Medulla oblongata (tissue), 1 donor: ENCODE measurements around the gene EMID1.
"Not testable (repeated sequence)": the region's sequence is repeated elsewhere in the genome, so short reads cannot be mapped to it uniquely, and the experiment has no call there.

Experiments used
- DNase-seq: peaks from one replicate; pipeline ENCODE4 v3.0.0-alpha.2; 2015; ENCODE audit errors: extremely low spot score

Gene EMID1

DNA sequence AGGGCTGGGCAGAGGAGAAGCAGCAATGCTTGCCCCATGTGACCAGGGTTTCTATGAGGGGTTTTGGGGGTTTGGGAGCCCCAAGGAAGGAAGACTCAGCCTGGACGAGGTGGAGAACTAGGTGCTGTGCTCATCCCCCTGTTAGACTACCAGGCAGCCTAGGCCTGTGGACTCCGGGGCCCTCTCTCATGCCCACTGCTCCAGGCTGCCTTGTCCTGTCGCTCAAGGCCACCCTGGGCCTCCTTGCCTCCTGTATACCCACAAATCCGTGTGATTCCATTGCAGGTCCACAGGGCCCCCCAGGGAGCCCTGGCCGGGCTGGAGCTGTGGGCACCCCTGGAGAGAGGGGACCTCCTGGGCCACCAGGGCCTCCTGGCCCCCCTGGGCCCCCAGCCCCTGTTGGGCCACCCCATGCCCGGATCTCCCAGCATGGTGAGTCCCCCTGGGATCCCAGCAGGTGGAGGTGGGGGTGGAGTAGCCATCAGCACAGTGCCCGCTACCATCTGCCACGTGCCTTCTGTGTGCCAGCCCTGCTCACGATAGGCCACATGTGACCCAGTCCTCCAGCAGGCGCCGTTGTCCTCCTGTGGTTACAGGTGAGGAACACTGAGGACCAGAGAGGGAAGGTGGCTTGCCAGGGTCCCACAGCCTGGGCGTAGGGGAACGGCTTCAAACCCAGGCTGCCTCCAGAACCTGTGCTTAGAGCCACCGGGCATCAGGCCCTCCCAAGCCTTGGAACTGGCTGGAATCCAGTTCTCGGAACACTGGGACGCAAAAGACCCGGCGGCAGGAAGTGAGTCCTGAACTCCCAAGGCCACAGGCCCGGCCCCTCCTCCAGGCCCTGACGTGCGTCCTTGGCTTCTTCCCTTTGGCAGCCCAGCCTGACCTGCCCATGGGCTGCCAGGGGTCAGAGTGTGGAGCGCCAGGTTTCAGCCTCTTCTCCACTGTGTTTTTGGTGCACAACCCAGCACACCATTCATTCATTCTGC lies 26.6 kb downstream of the EMID1 start:
- DNase-seq = no peak

DNA sequence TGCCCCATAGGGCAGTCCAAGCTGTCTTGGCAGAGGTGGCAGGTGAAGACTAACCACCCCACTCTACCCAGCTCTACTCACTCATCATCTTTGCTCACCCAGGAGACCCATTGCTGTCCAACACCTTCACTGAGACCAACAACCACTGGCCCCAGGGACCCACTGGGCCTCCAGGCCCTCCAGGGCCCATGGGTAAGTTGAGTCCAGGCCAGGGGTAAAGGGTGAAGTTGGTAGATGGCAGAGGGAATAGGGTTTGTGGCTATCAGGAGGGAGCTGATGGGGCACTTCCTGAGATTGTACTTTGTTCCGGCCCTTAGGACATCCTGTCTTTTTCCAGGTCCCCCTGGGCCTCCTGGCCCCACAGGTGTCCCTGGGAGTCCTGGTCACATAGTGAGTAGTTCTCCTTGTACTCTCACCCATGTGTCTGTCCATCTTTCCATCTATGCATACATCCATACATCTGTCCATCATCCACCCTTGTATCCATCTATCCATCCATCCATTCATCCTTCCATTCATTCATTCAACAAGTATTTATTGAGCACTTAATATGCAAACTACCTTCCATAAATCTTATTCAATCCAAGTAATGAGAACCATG lies 27.7 kb downstream of the EMID1 start:
- no peak for DNase-seq

DNA sequence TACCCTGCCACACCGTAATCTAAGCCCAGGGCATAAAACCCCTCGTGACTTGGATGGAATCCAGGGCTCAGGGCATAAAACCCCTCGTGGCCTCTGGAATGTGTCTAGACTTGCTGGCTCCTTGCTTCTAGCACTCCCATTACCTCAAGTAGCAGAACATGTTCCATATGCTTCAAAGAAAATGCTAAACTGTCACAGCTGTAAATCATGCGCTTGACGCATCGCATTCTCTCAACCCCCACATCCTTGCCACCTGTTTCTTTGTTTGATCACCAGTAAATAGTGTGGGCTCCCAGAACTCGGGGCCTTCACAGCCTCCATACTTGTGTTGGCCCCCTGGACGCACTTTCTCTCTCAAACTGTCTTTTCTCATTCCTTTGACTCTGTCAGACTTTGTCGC lies 34.8 kb downstream of the EMID1 start:
- not testable (repeated sequence) for DNase-seq

DNA sequence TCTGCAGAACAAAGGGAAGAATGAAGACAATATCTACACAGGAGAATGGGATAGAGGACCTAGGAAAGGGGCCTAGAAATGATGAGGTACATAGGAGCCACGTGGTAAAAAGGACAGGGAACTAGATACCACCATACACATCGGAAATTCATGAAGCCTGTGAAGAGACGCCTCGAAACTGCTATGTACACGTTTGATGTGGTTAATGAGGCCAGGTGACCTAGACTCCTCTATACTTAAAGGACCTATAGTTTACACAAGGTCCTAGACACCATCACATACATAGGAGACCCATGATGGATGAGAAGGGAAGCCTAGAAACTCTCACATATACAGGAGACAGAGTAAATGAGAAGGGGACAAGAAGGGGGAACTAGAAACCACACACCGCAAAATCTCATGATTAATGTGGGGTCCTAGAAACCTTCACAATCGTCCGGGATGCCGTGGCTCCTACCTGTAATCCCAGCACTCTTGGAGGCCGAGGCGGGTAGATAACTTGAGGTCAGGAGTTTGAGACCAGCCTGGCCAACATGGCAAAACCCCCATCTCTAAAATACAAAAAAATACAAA lies 38.3 kb downstream of the EMID1 start:
- no peak for DNase-seq

DNA sequence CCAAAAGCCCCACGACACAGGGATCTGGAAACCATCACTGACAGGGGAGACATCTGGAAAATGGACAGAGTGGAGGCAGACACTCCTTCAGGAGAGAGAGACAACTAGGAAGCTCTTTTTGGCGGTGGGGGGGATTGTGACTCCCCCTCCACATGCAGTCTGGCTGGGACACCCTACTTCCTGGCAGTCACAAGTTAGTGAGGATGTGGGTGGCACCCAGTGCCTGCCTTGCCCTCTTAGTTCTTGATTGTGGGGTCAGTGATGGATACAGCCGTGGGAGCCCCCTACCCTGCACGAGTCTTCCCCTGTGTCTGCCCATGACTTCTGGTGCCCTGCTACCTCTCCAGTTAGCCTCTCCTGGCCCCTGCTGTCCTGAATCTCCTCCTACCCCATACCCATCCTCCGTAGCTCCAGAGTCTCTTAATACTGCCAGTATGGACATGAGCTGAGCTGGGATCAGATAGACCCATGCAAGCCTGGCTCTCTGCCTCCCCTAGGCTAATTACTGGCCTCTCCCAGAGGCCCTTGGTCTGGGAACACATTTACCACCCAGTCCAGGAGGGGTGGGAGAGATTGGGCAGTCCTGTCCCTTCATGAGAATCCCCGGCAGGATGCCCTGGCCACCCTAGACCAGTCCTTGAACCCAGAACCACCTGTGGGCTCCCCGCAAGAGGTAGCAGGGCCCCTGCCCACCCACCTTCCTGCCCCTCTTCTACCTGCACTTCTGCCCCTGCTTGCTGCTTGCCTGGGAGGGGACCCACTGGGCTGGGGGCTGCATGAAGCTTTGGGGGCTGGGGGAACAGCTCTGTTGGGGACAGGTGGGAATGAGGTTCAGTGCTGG lies 39.3 kb downstream of the EMID1 start:
- no peak for DNase-seq

DNA sequence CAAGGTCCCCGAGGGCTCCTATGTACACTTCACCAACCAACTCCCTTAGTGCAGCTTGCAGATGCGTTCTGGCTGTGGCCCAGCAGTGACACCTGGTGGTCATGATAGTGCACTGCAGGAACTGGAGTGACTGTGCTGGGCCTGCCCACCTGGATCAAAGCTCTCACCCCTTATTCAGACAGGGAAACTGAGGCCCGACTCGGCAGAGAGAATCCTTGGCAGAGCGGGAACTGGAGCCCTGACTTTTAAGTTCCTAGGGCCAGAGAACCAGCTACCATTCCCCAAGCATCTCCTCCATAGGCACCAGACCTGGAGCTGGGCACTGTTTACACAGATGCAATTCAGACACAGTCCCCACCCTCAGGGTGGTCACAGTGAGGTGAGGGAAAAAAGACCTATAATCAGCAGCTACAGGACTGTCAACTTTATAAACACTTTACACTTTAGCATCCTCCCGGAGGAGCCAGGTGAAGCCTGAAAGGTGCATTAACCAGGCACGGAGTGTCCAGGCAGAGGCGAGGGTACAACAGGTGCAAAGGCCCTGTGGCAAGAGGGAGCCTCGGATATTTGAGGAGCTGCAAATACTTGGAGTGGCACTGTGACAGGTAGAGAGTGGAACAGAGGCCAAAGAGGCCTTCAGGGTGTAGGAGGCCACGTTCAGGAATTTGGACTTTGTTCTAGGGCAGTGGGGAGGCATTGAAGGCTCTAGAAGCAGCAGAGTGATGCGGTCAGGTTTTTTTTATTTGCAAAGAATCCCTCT lies 40.1 kb downstream of the EMID1 start:
- peak; percentile 80 for DNase-seq

DNA sequence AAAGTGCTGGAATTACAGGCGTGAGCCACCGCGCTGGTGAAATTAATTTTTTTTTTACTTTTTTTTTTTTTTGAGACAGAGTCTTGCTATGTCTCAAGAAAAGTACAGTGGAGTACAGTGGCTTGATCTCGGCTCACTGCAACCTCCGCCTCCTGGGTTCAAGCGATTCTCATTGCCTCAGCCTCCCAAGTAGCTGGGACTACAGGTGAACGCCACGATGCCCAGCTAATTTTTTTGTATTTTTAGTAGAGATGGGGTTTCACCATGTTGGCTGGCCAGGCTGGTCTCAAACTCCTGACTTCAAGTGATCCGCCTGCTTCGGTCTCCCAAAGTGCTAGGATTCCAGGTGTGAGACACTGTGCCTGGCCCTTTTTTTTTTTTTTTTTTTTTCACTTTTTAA lies 42.2 kb downstream of the EMID1 start:
- DNase-seq = not testable (repeated sequence)

DNA sequence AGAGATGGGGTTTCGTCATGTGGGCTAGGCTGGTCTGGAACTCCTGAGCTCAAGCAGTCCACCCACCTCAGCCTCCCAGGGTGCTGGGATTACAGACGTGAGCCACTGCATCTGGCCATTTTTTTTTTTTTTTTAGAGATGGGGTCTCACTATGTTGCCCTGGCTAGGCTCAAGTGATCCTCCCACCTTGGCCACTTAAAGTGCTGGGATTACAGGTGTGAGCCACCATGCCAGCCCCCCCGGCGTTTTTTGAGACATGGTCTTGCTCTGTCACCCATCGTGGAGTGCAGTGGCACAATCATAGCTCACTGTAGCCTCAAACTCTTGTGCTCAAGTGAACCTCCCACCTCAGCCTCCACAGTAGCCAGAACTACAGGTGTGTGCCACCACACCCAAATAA lies 45.6 kb downstream of the EMID1 start:
- DNase-seq = no peak

DNA sequence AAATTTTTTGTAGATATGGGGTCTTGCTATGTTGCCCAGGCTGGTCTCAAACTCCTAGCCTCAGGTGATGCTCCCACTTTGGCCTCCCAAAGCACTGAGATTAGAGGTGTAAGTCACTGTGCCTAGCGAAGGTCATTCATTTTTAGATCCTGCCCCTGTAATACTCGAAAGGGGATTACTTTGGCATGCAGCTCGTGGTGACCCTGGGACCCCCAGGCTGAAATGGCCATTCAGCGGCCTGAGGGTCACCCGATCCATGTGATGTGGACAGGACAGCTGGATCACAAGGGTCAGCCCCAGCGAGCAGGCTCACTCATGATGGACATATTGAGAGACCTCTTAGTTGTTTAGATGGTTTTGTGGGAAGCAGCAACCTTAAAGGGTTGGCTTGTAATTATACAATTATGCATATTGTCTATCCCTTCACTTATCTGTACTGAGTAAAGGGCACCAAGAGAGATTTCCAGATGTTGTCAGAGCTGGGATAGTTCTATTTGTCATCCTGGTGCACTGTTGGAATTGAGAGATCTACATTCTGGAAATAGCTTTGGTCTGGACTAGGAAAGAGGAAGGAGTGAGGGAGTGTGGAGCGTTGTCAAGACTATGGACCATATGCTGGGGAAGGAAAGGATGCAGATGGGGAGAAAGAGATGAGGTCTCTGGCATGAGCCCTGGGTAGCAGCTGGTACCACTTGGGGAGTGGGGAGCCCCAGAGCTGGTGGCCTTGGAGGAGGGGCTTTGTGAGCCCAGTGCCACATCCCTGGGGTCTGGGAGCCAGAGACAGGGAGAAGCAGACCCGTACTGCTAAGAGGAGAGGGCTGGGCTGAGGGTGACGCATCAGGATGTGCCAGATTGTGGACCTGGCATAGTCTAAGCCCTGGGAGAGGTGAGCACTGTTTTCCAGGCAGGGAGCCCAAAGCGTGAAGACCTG lies 46.5 kb downstream of the EMID1 start:
- no peak for DNase-seq

DNA sequence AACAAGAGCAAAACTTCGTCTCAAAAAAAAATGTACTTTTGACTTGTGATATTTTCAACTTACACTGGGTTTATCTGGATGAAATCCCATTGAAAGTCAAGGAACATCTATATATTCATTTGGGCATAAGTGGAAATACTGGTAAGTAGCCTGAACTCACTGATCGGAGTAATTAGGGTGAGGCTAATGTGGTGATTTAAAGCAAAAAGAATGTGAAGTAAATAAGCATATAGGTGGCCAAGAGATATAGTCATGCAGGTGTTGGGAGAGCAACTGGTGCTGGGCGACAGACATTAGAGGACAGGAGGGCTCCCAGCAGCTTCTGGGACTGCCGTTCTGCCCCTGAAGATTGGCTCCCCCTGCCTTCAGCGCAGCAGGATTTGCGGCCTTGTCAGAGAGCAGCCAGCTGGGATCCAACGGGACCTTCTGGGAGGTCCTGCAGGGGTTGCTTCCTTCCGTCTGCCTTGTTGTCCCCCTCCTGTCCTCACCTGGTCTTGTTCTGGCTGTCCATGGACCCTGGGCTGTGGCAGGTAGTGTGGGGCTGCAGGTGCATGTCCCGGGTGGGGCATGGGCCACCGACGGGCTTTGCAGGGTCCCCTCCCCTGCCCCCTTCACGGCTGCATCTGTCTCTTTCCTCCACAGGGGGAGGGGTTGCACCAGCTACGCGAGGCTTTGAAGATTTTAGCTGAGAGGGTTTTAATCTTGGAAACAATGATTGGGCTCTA lies 48.0 kb downstream of the EMID1 start:
- no peak for DNase-seq

DNA sequence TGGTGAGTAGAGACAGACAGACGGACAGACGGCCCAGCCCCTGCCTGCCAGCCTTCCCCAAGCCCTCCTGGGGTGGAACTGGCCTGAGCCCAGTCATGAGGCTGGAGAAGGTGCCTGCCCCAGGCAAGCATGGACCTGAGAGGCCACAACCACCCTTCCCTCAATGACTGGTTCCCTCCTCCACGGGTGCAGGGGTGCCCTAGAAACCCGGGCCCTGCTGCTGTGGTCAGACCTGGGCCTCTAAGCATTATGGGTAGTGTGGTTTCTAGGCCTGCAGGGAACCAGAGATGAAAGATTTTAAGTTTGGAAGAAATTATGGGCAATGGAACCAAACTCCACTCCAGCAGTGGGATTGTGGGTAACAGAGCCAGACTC lies 48.6 kb downstream of the EMID1 start:
- DNase-seq = no peak

DNA sequence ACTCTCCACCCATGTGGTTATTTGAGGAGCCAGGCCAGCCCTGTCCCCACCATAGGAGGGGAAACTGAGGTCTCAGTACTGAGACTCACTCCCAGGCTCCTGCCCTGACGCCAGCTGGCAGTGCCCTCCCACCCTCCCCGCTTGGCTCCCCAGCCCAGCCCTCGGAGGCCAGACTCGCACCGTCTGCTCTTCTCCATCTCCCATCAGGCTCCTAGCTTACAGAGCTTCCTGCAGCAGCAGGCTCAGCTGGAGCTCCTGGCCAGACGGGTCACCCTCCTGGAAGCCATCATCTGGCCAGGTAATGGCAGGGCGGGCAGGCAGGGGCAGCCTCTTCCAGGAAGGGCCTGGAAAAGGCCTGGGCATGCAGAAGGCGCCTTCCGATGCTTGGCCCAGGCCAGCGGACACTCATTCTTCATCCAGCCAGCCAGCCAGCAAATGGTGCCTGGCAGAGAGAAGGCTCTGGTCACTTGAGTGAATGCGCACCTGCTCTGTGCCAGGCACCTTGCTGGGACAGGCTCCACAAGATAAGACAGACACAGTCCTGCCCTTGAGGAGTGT lies 49.4 kb downstream of the EMID1 start:
- no peak for DNase-seq

DNA sequence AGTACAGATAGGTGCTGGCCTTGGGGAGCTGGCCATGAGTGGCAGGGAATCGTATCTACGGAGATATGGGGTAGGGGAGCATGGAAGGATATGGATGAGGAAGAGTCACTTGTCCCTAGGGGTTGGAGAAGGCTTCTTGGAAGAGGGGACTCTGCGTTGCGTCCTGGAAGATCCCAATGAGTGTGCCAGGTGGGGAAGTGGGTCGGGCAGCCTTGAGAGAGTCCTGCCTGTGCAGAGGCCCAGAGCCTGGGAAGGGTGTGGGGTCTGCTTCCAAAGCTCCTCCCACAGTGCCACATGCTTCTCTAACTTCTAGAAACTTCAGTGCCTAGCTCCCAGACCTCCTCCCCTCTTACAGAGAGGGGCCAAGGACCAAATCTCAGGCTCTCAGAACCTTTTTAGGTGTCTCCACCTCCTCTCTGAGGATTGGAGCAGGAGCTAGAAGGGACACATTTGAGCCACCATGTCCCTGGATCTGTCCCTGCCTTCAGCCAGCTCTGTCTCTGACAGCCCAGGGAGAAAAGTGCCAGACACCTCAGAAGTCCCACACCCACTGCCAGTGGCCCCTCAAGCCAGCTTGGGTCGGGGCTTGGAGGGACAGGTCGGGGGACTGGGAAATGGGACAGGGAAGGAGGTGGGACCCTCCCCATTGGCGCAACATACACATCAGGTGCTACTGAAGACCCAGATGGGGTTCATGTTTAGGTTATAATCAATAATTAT lies 51.1 kb downstream of the EMID1 start:
- no peak for DNase-seq

DNA sequence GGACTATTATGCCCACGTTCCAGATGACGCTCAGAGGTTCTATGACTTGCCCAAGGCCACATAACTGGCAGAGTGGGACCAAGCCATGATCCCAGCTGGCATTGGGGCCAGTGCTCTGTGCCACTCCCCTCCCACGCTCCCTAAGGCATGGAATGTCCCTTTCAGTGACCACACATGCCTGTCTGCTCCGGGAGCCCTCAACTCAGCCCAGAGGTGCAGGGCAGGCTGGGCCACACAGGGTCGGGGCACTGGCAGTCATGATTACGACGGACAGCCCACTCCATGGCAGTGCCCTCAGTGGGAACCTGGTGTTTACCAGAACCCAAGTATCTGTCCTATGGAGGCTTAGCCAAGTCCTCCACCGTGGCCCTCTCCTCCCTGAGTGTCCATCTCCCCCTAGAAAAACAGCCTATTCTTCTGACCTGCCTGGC lies 52.1 kb downstream of the EMID1 start:
- no peak for DNase-seq

DNA sequence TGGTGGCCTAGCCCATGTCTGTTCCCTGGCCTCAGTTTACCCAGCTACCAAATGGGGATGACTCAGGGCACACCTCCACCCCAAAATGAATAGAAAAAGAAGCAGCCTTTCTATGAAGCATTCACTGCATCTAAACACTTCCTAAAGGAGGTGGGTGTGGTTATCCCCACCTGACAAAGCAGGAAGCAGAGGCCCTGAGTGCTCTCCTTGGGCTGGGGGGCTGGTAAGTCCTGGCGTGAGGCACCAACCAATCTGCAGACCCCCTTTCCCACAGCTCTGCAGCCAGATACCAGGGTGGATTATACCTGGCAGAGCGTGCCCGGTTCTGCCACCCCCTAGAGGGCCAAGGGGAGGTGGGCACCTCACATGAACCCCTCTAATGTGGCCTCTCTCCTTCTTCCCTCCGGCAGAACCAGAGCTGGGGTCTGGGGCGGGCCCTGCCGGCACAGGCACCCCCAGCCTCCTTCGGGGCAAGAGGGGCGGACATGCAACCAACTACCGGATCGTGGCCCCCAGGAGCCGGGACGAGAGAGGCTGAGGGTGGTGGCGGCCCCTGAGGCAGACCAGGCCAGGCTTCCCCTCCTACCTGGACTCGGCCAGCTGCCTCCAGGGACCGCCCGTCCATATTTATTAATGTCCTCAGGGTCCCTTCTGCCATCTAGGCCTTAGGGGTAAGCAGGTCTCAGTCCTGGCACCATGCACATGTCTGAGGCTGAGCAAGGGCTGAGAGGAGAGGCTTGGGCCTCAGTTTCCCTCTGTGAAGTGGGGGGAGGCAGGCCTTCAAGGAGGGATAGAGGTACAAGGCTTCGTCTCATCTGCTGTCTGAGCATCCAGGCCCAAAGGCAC lies 52.9 kb downstream of the EMID1 start:
- no peak for DNase-seq

DNA sequence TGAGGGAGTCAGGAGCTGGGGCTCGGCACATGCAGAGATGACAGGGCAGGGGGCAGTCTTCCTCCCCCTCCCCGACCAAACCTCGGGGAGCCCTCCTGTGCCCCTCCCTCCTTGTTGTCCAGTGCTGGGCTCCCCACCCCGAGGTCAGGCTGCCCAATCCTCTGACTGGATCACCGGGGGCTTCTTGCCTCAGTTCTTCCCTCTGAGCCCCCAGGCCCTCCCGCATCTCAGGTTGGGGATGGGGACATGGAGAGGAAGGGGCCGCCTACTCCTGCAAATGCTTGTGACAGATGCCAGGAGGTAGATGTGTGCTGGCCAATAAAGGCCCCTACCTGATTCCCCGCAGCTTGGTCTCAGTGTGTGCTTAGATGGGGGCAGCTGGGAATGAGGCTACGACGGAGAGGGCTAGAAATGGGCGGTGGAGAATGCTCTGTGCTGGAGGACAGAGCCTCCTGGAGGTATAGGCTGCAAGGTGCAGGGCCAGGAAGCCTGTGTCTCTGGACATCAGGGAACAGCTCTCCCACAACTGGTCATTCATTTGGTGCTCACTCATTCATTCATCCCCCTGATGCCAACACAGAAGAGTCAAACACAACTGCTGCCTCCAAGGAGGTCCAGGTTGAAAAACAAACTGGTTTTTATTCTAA lies 53.7 kb downstream of the EMID1 start:
- no peak for DNase-seq

DNA sequence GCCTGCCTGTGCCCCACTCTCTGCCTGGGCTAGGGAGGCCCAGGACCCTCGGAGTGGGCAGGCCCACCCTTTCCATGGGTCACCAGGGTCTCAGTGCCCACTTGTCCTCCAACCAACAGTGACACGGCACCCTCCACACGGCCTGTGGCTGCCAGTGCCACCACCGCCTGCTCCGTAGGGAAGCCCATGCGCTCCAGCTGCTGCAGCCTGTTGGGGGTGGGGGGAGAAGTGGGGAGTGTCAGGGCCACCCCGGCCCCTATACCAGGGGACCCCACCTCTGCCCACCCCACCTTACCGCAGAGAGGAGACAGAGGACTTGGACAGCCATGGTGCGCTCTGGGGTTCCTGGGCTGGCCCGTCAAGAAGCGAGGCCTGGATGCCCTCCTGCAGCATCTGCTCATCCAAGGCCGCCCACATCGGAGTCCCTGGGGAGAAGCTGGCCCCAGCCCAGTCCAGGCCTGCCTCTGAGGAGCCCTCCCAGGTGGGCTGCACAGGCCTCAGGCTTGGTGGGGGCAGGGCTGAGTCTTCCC lies 54.4 kb downstream of the EMID1 start:
- no peak for DNase-seq
